Limb (tissue), 2 donors: ENCODE data around the gene SLC44A2.

Source experiments
- DNase-seq, 2 donors: peaks; one replicate each; pipeline ENCODE4 v3.0.0-alpha.2; 2016; ENCODE audit errors: extremely low spot score in 2 of 2

Gene SLC44A2

DNA sequence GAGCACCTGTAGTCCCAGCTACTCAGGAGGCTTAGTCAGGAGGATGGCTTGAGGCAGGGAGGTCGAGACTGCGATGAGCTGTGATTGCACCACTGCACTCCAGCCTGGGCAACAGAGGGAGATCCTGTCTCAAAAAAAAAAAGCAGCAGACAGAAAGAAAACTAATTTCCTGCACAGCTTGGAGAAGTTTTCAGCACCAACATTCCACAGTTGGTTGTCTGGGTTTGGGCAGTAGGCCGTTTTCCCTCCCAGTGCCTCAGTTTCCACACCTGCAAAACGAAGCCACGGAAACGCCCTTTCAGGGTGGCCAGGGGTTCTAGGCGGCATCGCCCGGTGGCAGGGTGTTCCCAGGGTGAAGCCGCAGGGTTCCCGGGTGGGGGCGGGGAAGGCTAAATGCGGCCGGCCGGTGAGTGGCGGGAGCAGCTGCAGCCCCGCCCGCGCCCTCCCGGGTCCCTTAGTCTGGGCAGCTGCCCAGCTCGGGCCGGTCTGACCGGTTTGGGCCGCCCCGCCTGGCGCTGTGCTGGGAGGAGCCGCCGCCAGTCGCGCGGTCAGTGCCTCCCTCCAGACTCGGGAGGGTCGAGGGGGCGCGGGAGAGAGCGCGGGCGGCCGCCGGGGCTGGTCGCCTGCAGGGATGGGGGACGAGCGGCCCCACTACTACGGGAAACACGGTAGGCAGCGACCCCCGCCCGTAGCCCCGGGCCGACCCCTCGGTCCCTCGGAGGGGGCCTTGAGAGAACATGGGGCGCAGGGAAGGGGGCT, at the start of gene SLC44A2:
Gene SLC44A2 (plus strand): TSS at position 551 of the 759 bp plus-strand sequence. CDS start 81 bp downstream, at position 632.
- peak; percentile 77 to 87 for DNase-seq

DNA sequence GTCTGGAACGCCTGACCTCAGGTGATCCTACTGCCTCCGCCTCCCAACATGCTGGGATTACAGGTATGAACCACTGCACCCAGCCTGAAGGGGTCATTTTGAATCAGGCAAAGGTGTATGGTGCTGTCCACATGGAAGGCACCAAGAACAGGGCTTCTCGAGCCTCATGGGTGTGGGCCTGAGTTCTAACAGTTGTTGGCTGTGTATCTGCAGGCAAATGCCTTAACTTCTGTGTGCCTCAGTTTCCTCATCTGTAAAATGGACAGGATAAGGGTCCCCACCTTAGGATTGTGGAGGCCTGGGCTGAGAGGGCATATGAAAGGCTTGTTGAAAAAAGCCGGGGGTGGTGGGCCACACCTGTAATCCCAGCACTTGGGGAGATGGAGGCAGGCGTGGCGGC, 47.4 kb upstream of the SLC44A2 start:
- DNase-seq = no peak

DNA sequence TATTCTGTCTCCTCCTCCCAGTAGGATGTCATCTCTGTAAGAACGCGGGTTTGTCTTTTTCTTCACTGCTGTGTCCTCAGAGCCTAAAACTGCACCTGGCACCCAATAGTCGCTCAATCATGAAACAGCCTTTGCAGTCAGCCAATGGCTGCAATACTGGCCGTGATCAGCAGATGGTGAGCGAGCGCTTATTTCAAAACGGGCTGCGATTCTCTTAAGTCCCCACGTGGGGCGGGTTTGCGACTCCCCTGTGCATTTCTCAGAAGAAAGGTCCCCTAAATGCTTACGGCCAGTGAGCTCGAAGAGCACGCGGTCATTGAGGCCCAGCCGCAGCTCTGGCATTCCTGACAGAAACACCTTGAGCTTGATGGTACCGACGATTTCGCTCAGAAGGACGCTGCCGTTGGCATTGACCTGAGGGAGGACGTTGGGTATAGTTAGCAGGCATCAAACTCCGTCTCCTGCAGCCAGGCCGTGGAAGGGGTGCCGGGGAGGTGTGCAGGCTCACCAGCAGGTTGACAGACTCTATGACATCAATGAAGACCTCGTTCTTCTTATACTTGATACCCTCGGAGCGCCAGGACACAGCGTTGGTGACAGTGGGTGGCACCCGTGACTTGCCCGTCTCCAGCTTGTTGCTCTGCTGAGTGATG, 44.2 kb upstream of the SLC44A2 start:
- peak; percentile 86 to 91 for DNase-seq

DNA sequence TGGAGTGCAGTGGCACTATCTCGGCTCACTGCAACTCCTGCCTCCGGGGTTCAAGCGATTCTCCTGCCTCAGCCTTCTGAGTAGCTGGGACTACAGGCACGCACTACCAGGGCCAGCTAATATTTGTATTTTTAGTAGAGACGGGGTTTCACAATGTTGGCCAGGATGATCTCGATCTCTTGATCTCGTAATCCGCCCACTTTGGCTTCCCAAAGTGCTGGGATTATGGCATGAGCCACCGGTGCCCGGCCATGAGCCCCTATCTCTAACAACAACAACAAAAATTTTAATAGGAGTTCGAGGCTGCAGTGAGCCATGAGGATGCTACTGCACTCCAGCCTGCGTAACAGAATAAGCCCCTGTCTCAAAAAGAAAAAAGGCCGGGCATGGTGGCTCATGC, 43.3 kb upstream of the SLC44A2 start:
- DNase-seq = no peak

DNA sequence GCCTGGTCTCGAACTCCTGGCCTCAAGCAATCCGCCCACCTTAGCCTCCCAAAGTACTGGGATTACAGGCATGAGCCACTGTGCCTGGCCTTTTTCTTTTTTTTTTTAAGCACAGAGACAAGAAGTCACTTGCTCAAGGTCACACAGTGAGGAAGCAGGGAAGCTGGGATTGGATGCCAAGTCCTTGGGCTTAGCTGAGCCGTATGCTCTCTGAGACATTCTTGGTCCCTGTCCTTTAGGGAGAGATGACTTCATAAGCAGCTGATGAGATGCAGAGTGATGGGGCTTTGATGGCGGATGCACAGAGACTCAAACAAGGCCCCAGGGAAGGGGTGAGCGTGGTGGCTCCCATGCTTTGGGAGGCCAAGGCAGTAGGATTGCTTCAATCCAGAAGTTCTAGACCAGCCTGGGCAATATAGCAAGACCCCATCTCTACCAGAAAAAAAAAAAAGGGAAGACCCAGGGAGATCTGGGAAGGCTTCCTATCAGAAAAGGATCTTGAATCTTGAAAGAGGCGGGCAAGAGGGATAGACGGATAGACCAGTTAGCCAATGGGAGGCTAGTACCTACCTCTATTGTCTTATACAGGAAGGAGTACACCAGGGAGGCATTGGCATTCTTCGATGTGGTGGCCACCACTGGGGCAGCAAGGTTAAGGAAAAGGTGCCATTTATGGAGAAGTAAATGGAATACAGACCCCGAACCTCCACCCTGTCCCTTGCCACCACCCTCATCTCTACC, 42.1 kb upstream of the SLC44A2 start:
- DNase-seq = no peak

DNA sequence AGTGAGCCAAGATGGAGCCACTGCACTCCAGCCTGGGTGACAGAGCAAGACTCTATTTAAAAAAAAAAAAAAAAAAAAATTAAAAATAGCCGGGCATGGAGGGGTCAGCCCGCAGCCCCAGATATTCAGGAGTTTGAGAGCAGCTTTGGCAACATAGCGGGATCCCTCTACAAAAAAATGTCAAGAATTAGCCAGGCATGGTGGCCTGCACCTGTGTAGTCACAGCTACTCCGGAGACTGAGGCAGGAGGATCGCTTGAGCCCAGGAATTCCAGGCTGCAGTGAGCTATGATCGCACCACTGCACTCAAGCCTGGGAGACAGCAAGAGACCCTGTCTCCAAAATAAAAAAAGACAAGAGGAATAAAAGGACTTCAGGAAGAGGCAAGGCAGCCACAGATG, 39.0 kb upstream of the SLC44A2 start:
- DNase-seq = no peak

DNA sequence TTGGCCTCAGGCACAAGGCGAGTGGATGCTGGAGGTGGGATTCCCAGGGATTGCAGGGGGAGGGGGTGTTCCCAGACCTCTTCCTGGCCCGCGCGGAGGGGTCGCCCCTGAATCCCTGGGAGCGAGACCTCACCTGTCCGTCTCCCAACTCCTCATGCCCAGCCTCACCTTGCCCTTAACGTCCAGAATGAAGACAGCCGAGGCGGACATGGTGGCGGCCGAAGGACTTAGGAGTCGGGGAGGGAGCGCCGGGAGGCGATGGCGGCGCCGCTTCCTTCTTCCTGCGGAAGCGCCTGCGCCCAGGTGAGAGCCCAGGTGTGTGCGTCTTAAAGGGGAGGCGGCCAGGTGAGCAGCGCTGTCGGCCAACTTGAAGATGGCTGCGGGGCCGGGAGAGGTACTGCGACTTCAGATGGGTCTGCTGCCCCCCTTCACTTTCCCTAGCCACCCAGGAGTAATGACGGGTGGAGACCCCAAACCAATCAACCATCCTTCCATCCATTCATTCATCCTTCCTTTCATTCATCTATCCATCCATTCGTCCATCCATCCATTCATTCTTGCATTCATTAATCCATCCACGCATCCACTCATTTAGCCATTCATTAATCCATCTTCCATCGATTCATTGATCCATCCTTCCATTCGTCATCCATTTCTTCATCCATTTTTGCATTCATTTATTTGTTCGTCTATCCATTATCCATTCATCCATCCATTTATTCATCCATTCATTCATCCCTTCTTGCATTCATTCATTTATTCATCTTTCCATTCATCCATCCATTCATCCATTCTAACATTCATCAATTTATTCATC, 38.1 kb upstream of the SLC44A2 start, which contains the start of gene AP1M2:
Gene AP1M2 (minus strand): TSS at position 291 of the 817 bp plus-strand sequence. CDS start 81 bp downstream, at position 210.
- DNase-seq = no peak

DNA sequence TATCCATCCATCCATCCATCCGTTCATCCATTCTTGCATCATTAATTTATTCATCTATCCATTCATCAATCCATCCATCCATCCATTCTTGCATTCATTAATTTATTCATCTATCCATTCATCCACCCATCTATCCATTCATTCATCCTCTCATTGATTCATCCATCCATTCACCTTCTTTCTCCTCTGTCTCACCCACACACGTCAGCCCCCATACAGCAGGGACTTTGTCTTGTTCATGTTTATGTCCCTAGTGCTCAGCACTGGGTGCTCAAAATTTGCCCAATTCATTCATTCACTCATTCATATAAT, 37.6 kb upstream of the SLC44A2 start:
- DNase-seq = no peak

DNA sequence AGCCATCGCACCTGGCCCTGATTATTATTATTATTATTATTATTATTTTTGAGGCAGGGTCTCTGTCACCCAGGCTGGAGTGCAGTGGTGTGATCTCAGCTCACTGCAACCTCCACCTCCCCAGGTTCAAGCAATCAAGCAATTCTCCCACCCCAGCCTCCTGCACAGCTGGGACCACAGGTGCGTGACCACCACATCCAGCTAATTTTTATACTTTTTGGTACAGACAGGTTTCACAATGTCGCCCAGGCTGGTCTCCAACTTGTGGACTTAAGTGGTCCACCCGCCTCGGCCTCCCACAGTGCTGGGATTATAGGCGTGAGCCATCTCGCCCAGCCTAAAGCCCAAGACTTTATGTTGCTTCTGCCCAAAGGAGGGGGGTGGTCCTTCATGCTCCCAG, 32.2 kb upstream of the SLC44A2 start:
- no peak for DNase-seq

DNA sequence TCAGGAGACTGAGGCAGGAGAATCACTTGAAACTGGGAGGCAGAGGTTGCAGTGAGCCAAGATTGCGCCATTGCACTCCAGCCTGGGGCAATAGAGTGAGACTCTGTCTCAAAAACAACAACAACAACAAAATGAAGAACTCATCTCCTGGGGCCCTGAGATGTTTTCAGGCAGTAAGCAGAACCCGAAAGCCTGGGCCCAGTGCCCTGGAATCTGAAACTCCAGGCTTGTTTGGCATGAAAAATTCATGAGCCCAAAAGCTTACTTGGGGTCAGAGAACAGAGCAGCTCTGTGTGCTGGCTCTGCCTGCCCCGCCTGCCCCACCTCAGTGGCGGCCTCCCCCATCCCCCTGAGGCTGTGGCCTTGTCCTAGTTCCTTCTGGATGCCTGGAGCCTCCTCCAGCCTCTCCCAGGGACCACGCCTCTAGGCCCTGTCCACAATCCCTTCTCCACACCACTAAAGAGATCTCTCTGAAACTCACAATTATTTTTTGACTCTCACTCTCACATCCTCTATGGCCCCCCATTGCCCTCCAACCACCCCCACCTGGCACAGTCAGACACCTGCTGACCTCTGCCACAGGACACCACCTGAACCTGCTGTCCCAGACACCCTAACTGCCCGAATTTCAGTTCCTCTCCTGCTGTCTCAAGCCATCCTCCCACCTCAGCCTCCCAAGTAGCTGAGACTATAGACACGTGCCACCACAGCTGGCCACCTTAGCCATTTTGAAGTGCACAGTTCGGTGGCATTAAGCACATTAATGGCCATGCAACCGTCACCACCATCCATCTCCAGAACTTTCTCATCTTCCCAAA, 31.3 kb upstream of the SLC44A2 start:
- peak in 1 of 2 donors; percentile 50 for DNase-seq

DNA sequence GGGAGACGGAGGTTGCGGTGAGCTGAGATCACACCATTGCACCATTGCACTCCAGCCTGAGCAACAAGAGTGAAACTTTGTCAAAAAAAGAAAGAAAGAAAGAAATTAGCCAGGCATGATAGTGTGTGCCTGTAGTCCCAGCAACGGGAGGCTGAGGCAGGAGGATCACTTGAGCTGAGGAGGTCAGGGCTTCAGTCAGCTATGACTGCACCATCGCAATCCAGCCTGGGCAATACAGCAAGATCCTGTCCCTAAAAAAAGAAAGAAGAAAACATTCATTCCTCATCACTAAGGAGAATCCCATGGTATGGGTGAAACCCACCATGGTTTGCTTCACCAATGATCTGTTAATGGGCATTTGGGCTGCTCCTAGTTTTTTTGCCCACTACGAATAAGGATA, 25.2 kb upstream of the SLC44A2 start:
- DNase-seq = no peak

DNA sequence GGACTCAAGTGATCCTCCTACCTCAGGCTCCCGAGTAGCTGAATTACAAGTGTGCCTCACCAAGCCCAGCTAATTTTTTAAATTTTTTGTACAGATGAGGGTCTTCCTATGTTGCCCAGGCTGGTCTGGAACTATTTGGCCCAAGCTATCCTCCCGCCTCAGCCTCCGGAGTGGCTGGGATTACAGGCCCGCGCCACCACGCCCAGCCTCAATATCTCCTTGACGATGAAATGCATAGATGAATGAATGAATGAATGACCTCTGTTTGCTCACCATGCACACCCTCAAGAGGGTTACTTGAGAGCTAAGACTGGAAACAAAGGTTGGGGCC, 23.4 kb upstream of the SLC44A2 start:
- DNase-seq = no peak

DNA sequence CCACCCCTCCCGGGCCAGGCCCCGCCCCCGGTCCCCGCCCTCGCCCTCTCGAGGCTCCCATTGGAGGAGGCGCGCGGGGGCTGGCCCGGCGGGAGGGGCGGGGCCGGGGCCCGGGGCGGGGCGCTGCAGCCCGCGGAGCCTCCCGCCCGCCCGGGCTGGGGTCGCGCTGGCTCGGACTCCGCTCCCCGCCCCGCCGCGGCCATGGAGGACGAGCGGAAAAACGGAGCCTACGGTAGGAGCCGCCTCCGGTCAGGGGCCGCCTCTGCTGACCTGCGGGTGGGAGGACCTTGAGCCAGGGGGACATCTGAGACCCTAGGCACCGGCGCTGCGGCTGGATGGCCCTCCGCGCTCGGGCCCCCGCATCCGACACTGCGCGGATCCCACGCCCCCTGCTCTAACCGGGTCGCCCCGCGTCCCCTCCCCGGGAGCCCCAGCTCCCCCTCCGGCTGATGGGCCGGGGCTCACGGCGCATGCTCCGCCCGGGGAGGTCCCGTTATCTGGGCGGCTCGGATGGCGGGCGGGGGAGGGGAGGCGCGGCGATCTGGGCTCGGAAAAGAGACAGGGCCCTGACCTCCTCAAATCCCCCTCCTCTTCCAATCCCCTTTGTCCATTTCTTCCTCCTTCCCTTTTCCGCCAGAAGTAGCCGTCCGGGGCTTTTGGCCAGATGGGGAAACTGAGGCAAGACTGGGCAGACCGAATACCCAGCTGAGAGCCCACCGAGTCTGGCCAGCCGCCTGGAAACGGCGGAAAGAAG, 22.8 kb upstream of the SLC44A2 start:
- DNase-seq = peak; percentile 76 to 92

DNA sequence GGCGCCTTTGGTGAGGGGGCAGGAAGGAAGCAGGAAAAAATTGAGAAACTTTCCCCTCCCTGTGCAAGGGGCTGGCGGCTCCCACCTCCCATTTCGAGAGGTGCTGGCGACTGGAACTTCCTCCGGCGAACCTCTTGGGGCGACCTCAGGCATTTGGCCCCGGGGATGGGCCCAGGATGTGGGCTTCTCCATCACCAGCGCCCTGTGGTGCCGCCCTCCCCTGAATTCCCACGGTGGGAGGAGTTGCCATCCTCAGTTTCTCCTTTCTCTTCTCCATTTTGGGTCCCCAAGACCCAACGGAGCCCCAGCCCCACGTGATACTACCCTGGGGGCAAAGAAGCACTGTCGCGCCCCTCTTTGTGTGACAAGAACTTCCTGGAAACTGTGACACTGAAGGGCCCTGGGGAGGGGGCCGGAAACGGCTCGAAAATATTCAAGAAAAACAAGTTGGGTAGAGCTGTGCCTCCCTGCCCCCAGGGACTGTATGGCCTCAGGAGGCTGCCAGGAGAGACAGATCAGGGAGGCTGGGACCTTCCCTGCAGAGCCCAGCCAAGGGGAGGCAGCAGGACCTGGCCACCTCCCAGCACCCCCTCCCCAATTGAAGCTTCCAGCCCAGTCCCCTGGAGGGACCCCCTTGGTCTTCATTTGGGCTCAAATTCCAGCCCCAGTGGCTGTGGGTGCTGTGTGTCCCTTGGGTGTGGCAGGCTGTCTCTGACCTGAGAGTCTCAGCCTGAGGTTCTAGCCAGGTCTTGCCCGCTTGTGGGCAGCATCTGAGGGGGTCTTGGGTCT, 22.1 kb upstream of the SLC44A2 start:
- DNase-seq = no peak

DNA sequence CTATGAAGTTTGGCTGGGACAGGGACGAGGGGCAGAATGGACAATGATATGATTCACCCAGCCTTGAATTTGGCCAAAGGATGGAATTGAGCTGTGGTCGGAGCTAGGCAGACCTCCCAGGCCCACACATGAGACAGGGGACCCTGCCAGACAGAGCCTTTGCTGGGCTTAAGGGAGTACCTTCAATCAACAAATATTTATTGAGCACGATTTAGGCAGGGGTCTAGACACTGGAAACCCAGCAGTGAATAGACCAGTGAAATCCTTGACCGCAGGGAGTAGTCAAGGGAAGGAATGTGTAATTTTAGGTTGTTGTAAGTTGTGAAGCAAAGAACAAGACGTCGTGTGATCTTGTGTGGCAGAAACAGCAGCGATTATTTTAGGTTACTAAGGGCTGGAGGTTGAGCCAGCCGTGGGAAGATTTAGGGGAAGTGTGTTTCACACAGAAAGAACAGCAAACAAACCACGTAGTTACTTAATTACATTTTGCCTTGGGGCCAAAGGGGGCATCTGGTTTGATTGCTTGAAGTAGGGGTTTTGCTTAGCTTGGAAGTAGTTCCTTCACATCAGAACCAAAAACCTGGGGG, 21.4 kb upstream of the SLC44A2 start:
- DNase-seq = peak in 1 of 2 donors; percentile 15

DNA sequence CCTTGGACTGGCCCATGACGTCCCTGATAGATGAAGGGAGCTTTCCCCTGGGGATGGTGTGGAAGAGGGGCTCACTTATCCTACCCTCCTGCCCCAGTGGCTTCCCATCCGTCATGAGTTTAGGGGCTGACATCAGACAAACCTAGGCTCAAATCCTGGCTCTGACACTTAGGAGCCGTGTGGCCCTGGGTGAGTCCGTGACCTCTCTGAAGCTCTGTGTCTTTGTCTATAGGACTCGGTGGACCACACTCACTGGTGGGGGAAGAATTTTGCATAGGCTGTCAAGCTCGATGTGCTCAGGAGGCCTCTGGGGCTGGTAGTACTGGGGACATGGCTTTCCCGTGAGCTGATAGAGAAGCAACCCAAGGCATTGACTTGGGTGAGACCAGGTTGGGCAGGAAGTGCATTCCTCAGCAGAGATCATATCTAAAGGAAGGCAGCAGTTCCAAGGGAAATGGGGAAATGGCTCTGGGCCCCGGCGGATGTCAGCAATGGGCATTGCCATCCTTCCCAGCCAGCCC, 20.8 kb upstream of the SLC44A2 start:
- no peak for DNase-seq

DNA sequence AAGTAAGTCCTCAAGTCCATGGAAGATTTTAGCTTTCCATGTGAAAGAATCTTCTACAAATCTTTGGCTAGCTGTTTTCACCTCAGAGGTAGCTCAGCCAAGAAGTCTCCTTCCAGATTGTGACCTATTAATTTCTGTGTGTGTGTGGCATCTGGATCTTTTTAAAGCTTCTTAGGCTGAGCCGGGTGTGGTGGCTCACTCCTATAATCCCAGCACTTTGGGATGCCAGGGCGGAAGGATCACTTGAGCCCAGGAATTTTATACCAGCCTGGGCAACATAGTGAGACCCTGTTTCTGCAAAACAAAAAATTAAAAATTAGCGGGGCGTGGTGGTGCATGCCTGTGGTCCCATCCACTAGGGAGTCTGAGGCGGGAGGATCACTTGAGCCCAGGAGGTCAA, 13.4 kb upstream of the SLC44A2 start:
- no peak for DNase-seq

DNA sequence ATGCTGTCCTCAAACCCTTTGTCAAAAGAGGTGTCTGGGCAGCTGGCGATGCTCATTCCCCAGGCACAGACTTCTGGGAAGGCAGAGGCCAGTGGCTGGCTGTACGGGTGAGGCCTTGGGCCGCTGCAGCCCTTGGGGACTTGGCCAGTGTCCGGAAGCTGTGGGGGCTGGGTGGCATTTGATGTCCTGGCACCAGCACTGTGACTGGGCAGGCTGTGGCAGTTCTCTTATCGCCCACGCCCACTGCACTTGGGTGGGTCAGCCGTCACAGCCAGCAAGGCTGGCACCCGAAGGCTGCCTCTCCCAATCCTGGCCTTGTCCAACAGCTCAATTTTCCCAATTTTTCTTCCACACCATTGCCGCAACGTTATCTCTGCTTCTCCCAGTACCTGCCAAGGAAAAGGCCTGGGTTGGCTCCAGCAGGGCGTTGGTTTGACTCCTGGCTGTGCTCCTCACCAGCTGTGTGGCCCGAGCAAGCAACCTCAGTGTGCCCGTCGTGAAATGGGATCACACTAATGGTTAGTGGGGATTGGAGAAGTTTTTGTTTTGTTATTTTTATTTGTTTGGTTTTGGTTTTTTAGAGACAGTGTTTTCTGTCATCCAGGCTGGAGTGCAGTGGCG, 12.7 kb upstream of the SLC44A2 start:
- no peak for DNase-seq
